Measurements from ENCODE around the gene INO80C.

Gene INO80C, protein sequence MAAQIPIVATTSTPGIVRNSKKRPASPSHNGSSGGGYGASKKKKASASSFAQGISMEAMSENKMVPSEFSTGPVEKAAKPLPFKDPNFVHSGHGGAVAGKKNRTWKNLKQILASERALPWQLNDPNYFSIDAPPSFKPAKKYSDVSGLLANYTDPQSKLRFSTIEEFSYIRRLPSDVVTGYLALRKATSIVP

DNA sequence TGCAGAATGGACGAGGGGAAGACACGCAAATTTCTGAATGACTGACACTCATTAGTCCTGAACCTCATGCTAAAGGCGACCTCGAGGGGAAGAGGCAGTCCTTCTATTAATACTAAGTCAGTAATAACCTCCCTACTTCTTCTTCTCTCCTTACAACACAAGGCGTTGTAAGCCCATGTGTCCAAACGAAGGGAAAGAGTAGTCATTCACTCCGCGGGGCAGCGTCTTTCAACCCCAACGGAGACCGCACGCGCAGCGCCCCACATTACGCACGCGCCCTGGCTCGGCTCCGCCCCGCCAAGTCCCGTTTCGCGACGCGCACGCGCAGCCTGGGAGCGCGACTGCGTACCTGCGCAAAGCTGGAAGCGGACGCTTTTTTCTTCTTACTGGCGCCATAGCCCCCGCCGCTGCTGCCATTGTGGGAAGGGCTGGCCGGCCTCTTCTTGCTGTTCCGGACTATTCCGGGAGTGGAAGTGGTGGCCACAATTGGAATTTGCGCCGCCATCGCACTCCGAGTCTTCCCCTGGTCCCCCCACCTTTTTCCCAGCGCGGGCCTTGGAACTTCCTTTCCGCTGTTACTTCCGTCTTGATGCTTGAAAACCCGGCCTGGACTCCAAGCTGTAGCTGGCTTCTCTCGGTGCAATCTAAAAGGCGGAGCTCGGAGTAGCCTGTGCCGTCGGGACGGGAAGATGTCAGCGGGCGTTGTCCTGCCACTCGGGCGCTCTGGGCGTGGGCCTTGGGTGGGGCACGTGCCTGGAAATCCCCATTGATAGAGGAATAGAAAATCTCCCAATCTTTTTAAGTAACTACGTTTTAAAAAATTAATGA is at the start of gene INO80C:
Gene INO80C, minus strand, starts transcription at position 591 of the 828 bp plus-strand sequence. Its CDS starts 86 bp downstream, at position 505.
- DNase-seq (ENCODE audit: low read depth): peak; percentile 87

DNA sequence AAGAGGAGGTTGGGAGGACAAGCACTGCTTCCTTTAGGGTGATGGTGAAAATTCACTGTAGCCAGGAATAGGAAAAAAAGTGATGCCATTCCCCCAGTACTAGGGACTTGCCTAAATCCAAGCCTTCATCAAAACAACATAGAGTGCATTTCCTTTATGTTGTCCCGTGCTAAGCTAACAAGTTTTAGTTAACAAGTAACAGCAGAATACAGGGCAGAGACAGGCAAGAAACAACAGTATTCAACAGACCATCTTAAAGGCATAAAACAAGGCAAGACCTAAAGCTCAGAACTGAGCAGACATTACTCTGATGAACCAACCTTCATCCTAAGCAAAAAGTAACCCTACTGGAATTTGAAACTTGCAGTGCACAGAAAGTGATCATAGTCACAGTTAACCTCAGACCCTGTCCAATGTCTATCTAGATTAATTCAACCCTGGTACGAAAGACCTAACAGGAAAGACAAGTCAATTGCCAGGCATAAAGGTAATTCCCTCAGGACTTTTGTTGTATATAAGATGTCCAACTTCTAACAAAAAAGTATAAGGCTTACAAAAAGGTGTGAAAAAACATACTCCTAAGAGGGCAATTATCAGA is 49.3 kb upstream of the INO80C start:
- DNase-seq (ENCODE audit: low read depth): no peak

DNA sequence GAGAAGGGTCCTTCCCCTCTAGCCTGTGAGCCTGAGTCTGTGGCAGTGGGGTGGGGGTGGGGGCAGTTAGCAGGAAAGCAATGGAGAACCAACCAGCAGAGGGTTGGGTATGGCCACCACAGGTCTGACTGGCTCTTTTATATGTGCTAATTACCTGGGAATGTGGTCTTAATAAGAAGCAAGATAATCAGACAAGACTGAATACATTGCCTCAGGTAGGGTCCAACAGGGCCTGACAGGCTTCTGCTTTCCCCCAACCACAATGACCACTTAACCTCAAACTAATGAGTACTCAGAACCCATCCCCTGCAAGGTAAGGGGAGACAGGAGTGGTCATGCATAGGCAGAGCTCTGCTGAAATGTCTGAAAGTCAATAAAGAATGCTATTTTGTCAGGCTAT is 44.6 kb upstream of the INO80C start:
- no peak for DNase-seq (ENCODE audit: low read depth)

DNA sequence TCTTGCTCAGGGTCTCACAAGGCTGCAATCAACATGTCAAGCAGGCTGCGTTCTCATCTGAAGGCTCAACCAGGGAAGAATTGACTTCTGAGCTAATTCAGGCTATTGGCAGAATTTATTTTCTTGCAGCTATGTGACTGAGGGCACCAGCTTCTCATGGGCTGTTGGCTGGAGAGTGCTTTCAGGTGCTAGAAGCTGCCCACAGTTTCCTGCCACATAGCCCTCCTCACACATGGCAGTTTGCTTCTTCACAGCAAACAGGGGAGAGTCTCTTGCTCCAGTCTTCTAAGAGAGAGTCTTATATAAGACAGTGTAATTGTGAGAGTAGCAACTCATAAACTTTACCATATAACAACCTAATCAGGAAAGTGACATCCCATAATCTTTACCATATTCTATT is 37.5 kb upstream of the INO80C start:
- DNase-seq (ENCODE audit: low read depth): no peak

DNA sequence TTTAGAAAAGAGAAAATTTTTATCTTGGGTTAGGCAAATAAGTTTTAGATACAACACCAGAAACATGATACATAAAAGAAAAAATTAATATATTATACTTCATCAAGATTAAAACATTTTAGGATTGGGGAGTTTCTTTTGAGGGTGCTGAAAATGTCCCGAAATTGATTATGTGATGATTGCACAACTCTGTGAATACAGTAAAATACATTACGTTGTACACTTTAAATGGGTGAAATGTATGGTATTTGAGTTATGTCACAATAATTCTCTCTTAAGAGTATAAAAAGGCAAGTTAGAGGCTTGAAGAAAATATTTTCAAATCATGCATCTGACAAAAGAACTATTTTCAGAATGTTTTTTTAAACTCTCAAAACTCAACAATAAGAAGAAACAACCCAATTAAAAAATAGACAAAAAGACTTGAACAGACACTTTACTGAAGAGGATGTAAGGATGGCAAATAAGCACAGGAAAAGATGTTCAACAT is 36.2 kb upstream of the INO80C start:
- DNase-seq (ENCODE audit: low read depth): no peak

DNA sequence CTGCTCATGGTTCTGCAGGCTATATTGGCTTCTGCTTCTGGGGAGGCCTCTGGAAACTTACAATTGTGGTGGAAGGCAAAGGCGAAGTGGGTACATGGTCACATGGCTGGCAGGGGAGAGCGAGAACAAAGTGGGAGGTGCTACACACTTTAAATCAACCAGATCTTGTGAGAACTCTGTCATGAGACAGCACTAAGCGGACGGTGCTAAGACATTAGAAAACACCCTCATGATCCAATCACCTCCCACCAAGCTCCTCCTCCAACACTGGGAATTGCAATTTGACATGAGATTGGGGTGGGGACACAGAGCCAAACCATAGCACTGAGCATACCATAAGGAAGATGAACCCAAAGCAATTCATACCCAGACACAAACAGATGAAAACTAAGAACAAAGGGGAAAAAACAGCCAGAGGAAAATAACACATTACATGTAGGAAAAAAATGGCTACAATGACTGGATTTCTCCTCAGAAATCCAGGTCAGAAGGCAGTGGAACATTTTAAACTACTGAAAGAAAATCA is 31.1 kb upstream of the INO80C start:
- no peak for DNase-seq (ENCODE audit: low read depth)

DNA sequence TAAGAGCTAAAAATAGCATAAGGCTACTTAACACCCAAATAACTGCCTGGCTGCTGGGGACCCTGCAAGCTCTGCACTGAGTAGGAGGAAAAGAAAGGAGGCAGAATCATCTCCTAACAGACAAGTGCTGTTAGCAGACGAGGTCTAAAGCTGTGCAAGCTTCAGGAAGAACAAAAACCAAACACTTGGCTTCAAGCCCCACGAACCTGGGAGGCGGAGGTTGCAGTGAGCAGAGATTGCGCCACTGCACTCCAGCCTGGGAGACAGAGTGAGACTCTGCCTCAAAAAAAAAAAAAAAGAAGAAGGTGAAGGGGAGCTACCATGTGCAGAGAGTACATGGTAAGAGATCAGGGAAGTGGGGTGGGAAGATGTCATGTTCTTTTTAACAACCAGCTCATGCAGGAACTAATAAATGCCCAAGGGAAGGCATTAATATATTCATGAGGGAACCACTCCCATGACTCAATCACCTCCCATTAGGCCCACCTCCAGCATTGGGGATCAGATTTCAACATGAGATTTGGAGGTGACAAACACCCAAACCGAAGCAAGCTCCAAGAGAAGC is 28.8 kb upstream of the INO80C start:
- no peak for DNase-seq (ENCODE audit: low read depth)

DNA sequence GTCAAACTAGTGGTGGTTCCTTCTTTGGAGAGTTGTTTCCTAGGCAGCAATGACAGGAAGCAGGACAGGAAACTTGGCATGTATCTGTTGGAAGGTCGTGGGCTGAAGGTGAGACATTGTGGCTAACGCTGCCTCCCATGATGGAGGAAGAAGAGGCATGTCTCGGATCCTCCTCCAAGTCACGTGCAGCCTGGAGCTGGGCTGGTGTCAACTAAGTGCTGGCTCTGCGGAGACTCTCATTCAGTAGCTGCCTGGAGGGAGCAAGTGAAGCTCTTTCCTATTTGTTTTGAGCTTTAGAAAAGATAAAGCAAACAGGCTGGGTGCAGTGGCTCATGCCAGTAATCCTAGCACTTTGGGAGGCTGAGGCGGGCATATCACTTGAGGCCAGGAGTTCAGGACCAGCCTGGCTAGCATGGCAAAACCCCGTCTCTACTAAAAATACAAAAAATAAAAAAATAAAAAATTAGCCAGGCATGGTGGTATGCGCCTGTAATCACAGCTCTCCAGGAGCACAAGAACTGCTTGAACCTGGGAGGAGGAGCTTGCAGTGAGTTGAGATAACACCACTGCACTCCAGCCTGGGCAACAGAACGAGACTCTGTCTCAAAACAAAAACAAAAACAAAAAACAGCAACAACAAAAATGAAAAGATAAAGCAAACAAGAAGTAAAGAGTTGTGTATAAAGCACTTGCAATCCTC is 28.2 kb upstream of the INO80C start:
- DNase-seq (ENCODE audit: low read depth): no peak

DNA sequence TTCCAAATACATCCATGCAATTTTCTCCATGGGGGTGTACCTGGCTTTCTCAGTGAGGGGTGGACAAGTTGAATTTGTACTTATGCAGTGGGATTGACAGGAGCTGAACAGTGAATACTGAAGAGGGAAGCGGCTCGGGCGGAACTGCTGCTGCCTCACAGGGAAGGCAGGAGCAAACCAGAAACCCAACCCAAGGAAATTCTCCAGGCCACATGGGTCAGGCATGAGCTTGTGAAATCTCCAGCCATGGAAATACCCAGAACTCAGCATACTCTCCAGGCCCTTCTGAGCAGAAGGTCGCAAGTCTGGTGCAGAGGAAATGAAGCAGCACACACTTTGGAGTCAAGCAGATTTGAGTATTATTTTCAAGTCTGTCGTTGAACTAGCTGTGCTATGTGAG is 26.5 kb upstream of the INO80C start:
- DNase-seq (ENCODE audit: low read depth): no peak

DNA sequence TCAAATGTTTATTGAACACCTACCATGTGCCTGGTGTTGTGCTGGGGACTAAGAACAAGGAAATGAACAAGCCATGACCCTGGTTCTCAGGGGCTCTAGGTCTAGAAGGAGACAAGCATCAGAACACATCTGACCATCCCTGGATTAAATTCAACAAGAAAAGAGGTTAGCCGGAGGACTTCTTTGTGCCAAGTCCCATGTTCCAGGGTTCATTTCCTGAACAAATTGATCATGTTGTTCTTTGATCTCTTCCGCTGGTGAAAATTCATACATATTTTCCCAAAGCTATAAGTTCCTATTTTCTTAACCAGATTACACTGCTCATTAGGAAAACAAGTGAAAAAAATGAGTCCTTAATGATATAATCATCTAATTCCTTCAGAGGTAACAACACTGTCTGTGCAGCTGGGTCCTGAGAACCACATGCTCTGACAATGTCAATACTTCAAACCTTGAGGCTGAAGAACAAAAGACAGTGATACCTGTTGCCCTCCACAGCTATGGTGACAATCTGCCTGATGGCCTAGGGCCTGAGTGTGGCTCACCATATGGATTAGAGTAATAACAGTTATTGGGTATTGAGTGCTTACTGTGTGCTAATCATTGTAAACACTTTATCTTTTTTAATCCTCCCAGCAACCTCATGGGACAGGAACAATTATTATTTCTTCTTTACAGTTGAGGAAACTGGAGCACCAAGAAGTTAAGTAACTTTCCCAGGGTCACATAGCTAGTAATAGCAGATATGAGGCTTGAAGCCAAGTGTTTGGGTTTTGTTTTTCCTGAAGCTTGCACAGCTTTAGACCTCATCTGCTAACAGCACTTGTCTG is 24.6 kb upstream of the INO80C start:
- DNase-seq (ENCODE audit: low read depth): no peak

DNA sequence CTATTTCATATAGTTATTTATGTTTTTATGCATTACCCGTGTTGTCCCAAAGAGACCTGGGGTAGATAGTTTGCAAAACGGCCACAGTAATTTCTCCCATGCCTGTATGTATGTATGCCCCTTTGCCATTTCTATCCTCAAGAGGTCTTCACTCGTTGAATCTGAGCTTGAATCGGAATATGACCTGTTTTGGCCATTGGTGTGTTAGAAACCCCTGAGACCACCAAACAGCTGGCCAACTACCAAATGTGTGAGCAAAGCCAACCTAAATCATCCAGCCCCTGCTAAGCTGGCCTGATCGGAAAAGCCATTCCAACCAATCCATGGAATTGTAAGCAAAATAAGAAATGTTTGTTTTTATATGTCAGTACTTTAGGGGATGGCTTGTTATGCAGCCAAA is 23.4 kb upstream of the INO80C start:
- no peak for DNase-seq (ENCODE audit: low read depth)

DNA sequence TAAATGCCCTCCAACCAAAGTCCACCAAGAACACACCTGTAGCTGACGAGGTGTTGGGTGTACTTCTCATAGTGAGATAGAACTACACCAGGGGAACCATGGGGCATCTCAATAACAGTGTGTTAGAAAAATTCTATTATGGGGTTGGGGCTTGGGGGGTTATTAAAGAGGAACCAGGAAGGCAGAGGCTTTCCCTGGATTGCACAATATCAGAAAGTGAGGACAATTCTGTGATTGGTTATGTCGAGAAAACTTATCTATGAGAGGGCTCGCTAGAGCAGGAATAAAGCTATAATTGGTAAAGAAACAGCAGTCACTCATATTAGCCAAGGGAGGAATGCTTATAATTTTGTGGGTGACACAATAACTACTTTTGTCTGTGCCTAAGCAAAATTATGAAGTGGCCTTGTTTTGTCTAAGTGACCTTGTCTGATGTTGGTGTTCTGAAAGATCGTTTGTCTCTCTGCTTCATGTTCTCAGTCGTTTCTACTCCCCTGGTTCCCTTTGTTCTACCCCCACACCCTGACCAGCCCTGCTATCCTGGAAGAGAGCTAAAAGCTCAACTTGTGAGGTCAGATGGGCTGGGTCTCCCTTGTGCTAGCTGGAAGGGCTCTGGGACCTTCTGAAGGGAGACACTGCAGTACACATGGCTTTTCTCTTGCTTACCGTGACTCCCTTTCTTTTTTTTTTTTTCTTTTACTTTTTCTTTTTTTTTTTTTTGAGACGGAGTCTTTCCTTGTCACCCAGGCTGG is 21.6 kb upstream of the INO80C start:
- DNase-seq (ENCODE audit: low read depth): no peak

DNA sequence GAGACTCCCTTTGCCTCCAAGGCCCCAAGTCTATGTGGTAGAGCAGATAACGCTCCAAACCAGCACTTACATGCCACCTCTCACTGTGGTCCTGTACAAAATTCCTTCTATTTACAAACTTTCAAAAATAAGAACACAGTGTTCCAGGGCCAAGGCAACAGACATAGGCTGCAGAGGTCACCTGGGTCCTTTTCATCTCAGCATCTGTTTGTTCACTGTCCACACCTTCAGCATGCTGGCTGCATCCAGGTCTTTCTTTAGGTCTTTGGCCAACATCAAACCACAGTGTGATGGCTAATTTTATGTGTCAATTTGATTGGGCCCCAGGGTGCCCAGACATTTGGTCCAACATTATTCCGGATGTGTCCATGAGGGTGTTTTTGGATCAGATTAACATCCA is 20.0 kb upstream of the INO80C start:
- no peak for DNase-seq (ENCODE audit: low read depth)

DNA sequence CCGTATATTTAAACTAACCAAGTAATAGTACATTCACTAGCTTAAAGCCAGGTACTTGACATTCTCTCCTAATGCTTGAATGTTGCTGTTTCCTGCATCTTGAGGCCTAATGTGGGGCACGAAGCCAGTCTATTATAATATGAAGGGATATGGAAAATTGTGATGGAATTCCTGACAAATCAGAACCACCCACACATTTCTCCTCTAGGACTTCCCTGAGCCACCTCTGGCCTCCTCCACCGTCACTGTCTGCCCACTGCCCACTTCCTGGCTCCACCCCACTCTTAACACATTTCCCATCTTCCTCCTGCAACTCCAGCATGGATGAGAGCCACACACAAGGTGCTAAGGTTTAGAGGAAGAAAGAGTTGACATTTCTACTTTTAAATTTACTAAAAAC is 19.0 kb upstream of the INO80C start:
- no peak for DNase-seq (ENCODE audit: low read depth)

DNA sequence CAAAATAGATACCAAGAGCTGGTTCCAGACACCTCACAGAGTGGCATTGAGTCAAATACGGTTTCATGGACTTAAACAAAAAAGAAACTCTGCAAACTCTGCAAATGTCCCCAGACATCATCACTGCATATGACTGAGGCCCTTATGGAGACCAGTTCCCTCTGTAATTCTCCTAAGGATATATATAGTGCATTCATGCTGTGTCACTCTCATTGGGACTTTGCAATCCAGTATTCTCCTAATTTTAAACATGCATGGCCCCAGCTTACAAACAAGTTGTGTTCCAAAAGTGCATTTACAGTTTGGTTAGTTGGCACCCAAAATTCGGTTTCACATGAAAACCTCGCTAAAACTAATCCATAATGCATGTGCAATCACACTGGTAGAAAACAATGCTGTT is 18.6 kb upstream of the INO80C start:
- no peak for DNase-seq (ENCODE audit: low read depth)

DNA sequence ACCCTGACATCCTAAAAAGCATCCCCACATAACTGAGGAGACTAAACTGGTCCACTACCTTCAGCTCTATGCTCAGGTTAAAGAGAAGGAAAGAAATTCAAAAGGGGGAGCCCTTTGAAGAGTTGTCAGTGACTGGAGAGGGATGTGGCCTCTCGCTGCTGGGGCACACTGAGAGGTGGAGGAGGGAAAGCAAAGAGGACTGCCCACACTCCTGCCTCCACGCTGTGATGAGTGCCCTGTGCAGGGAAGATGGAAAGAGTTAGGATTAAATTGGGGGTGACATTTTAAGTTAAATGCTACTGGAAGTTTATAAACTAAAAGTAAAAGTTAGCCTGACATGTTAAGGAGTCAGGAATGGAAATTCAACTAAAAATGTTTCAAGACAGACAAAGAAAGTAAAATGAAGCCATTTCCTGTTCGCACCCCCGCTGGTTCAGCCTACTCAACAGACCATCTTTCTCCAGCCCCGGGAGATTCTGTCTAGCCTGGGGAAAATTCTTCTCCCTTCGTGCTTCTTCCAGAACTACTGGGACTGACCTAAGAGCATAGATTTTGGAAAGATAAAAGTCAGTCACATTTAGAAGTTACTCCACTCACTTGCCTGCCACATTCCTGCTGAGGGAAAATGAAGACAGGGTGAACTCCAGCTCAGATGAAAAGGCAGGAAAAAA is 17.8 kb upstream of the INO80C start:
- no peak for DNase-seq (ENCODE audit: low read depth)

DNA sequence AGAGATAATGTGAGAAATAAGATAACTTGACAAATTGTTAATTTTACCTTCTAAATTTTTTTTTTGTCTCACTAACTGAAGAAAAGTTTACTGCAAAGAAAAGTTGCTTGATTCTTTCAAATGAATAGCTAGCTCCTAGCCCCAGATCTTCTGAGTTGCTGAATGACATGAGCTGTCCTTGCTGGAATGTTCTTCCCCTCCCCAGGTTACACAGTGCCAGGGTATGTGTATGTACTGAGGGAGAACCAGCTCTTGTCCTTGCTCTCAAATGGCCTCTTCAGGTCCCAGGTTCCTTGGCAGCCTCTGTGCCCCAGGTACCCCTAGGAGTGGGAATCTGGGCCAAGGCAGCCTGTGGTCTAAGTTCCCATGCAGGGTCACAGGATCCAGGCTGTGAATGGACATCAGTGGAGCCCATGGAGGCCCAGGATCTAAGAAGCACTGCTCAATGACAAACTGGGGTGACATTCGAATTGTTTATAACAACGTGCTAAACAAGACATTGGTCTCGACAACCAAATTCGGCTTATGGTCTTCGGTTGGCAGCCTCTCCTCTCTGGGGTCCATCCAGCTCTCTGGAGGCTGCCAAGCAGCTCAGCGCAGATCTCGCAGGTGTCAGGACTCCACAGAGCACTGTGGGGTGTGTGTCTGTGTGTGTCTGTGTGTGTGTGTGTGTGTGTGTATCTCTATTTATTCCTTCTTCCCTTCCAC is 17.1 kb upstream of the INO80C start:
- no peak for DNase-seq (ENCODE audit: low read depth)

DNA sequence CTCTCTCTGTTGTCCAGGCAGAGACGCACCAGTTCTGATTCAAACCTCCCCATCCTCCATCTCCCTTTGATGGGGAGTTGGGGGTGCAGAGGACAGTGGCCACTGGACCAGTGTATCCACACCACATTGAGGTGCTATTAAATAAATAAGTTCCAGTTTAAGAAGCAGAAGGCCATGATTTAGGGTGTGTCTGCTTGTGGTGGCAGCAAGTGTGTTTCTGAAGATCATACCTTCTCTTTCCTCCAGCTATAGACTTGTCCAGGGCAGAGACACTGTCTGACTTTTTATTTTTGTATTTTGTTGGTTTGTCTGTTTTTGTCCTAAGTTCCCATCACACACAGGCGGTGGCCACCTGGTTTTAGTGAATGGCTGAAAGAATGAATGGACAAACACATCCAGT is 16.5 kb upstream of the INO80C start:
- no peak for DNase-seq (ENCODE audit: low read depth)

All from activated T-helper 1 cell treated with Interleukin-2 at 50 U/mL for 16 hours (primary cell).